ENCODE data around the gene UPK3BL2.
"Not testable (repeated sequence)": the region's sequence is repeated elsewhere in the genome, so short reads cannot be mapped to it uniquely, and the experiment has no call there.

The UPK3BL2 gene

DNA sequence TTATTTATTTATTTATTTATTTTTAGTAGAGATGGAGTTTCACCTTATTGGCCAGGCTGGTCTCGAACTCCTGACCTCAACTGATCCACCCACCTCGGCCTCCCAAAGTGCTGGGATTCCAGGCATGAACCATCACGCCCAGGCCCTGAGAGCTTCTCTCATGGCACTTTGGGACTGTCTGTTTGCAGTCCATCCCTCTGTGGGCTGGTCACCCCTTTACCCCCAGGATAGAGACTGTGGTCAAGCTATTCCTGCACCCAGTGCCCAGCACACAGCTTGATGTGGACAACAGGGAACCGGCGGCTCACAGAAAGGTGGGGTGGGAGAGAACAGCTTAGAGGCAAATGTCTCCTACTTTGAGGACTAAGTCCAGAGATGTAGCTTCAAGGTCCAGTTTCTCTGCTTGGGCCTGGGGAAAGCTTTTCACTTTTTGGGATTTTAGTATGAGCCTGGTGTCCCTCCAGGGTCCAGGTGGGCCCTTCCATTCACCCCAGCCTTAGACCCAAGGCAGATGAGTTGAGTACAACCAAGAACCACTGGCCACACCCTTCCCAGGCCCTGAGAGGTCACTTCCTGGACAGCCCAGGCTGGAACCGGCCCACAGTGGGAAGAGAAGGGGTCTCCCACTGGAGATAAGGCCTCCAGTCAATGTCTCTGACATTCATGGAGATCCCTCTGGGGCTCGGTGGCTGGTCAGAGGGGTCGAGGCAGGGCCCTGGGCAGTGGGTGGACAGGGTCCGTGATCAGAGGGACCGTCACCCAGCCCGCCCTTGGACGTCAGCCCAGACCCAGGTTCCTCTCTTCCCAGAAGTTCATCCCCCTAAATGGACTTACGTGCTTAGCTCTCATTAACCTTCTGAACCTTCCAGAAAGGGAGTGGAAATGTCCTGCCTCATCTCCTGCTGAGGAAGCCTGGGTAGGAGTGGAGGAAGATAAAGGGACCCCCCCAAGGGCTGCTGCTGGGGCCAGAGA, 15.4 kb downstream of the UPK3BL2 start:
- DNase-seq = not testable (repeated sequence)

DNA sequence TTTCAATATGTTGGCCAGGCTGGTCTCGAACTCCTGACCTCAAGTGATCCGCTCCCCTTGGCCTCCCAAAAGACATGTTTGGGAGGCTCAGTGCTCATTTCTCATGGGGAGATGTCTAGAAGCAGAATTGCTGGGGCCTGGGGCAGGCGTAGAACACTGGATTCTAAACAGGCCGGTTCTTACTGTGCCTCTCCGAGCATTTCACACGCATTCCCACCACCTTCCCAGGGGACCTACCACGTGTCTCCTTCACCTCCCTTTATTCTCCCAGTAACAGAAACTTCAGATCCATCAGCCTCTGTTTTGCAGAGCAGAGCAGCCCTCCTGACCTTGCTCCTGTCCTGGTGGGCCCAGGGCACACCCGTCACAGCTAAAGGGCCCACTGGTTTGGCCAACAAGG, 16.3 kb downstream of the UPK3BL2 start:
- not testable (repeated sequence) for DNase-seq

DNA sequence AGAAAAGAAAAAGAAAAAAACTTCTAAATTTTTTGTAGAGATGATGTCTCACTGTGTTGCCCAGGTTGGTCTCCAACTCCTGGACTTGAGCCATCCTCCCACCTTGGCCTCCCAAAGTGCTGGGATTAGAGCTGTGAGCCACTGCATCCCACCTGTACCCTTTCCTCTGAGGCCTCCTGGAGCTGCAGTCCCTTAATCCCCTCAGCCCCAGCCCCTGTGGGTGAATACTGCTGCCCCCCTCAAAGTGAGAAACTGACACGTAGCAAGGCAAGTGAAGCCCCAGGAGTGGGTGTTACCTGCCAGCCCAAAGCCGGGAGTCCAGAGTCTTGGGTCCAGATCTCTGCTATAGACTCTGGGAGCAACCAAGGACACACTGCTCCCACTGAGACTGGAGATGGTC, 18.7 kb downstream of the UPK3BL2 start:
- not testable (repeated sequence) for DNase-seq

DNA sequence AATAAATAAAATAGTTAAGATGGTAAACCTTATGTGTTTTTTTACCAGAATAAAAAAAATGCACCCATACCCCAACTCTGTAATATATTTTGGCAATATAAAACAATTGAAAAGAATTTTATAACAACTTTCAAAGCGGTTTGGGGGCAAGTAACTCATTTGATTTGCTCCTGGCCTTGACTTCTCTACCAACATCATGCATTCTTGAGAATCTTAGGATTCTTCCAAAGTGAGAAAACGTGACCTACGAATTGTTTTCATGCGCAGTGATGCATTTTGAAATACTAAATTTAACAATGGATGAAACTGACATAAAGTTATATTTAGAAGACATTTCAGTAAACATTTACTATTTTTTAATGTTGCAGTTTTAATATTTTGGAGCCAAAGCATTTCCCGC, 22.7 kb downstream of the UPK3BL2 start:
- DNase-seq = not testable (repeated sequence)

- DNase-seq = not testable (repeated sequence)
Observed at GRCh38 chr7:102517550-102518147, 25.8 kb downstream of the UPK3BL2 start, which contains the start of gene RASA4B. Gene RASA4B (minus strand): TSS chr7:102517777. CDS start chr7:102517710, 67 bp downstream.

- not testable (repeated sequence) for DNase-seq
Observed at GRCh38 chr7:102516951-102517350, 26.5 kb downstream of the UPK3BL2 start.

- DNase-seq = not testable (repeated sequence)
Observed at GRCh38 chr7:102515889-102516288, 27.6 kb downstream of the UPK3BL2 start.

DNA sequence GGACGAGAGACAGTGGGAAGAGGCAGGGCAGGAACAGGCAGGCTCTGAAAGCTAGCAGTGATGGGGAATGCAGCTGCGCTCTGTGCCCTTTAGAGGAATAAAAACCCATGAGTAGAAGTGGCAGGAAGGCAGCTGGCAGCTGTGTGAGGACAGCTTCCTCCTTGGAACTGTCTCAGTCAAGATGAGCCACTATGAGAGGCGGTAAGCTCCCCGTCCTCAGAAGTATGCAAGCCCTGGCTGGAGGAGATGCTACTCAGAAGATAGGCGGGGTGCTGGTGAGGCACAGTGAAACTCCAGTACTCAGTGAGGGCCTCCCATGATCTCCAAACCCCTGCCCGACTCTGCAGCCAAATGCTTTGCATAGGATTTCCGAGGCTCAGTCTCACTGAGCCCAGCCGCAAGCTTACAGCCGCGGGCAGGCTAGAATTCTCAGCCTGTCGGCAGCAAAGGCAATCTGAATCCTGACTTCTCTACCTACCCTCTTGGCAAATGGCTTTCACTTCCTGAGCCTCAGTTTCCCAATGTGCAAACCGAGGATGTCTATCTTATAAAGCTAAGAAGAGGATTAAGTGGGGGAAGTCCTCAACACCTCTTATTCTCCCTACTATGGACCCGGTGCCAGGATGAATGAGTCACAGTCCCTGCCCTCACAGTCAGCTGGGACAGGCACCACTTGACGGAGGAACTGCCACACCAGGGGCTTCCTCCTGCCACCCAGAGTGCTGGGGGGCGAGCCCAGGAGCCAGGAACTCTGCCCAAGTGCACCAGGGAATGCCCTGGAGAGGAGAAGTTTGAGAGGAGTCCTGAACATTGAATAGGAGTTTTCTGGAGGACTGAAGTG, 28.4 kb downstream of the UPK3BL2 start:
- DNase-seq = not testable (repeated sequence)

GRCh38 chr7:102512642-102513221, 30.8 kb downstream of the UPK3BL2 start:
- not testable (repeated sequence) for DNase-seq

GRCh38 chr7:102511860-102512522, 31.5 kb downstream of the UPK3BL2 start:
- DNase-seq = not testable (repeated sequence)

GRCh38 chr7:102510575-102510974, 32.9 kb downstream of the UPK3BL2 start:
- DNase-seq = not testable (repeated sequence)

- not testable (repeated sequence) for DNase-seq
Observed at GRCh38 chr7:102507410-102508088, 35.9 kb downstream of the UPK3BL2 start.

DNA sequence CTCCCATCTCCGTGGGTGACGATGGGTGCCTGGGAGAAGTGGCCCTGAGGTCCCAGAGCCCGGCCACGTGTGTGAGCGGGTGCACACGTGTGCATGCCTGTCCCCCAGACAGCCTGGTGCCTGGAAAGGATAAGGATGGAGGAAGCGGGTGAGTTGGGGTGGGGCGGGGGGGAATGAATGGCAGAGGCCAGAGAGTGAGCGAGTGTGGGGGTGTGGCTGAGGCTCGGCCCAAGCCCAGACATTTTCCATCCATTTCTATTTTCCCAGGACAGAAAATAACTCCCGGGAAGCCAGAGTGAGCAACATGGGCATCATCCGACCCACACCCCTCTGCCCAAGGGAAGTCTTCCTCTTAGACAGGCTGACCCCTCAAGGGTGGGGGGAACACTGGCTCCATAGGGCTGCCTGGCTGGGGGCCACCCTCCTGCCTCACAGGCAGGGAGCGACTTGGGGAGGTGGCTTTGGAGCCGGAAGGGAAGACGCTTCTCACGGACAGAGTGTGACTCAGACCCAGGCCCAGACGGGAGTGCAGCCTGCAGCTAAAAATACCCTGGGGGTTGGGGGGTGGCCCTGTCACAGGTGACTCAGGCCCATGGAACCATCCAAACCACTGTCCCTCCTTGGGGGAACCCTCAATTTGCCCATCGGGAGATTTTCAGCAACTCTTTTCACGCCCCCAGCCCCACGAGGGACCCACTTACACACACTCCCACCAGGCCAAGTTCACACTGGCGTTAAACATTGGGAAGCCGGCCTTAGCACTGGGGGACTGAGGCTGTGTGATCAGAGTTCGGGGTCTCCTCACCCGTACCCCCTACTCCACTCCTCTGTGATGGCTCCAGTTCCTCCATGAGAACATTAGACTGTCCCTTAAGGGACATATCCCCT, 38.0 kb downstream of the UPK3BL2 start:
- not testable (repeated sequence) for DNase-seq

DNA sequence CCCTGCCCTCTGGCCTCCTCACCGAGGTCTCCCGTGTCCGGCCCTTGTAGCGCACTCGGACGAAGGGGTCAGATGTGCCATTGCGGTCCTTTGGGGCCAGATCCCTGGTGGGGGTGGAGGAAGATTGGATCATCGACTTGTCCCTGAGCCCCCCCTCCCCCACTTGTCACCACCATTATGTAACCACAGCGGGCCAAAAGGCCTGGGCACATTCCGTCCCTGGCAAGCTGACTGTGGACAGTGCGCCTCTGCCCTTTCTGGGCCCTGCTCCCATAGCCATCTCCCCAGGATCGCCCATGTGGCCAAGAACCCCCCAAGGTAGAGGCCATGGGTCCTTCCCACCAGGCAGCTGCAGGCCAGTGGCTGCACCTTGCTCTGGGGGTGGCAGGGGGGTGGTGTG, 40.4 kb downstream of the UPK3BL2 start:
- not testable (repeated sequence) for DNase-seq

DNA sequence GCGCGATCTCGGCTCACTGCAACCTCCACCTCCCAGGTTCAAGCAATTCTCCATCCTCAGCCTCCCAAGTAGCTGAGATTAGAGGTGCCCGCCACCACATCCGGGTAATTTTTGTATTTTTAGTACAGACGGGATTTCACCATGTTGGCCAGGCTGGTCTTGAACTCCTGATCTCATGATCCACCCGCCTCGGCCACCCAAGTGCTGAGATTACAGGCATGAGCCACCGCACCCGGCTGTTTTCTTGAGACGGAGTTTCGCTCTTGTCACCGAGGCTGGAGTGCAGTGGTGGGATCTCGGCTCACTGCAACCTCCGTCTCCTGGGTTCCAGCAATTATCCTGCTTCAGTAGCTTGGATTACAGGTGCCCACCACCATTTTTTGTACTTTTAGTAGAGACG, 45.2 kb downstream of the UPK3BL2 start:
- not testable (repeated sequence) for DNase-seq

DNA sequence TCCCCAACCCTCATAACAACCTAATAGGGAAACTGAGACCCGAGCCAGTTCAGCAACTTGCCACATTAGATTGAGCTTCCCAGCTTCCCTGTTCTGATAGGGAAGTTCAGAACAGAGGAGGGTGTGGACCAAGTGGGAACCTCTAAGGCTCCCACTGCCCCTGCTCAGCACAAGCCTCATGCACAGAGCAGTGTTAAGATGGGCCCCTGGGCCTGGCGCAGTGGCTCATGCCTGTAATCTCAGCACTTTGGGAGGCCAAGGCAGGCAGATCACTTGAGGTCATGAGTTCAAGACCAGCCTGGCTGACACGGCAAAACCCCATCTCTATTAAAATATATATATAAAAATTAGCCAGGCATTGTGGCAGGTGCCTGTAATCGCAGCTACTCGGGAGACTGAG, 46.2 kb downstream of the UPK3BL2 start:
- not testable (repeated sequence) for DNase-seq

DNA sequence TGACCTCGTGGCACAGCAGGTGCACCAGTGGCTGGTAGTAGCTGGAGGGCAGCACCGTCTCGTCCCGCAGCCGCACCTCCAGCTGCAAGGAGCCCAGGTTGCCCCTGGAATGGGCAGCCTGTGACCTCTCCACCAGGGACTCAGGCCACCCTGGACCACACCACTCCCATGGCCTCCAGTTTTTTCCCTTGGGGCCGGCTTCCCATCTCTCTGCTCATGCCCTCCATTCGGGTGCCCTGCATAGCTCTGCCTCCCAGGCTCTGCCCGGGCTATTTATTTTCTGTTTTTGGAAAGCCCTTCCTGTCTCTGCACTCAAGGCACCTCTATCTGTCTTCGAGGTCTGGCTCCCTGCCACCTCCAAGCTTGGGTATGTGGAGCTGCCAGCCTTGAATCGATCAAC, 46.6 kb downstream of the UPK3BL2 start:
- not testable (repeated sequence) for DNase-seq

GRCh38 chr7:102494473-102495149, 48.9 kb downstream of the UPK3BL2 start:
- not testable (repeated sequence) for DNase-seq

DNA sequence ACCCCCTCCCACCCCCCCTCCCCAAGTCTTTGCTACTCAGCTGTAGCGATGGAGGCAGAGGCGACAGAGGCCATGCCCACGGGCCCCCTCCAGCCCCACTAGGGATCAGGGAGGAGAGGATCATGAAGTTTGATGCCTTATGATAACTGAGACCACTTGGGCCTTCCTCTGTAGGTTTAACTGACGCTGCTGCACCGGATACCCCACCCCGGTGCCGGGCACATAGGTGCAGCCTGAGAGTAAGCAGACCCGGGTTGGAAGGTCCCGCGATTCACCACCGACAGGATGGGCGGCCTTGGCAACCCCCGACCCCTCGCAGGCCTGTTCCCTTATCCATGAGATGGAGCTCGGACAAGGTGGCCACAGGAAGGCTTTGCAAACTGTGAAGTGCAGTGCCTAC, 49.5 kb downstream of the UPK3BL2 start:
- not testable (repeated sequence) for DNase-seq

All from activated CD4-positive, alpha-beta T cell treated with anti-CD3 and anti-CD28 coated beads for 1 hour (primary cell).